GM12878 (cell line): ENCODE results near the gene SPINDOC. TPM values are rescaled to one million over a fixed set of nuclear protein-coding genes. Genes with fewer than 3 reads are reported as not detected.

ENCODE experiments used
- ATAC-seq: fragments of 200-7000 bp; cut with Tn5 transposase; 3 replicates; pipeline ENCODE4 v1.9.1; 2020; ENCODE audit warnings: mild to moderate bottlenecking, moderate library complexity
- BruUV-seq: library from RNA; stranded (reverse); fragments of 400-500 nt; replicated peaks from 2 replicates; lab custom pipeline; 2021; lab: Mats Ljungman, UMichigan
- CTCF ChIA-PET: fragments of 300-600 bp; sonication (Branson Sonifier 250); formaldehyde crosslinking; extraction: SDS; loops from one replicate; lab custom pipeline; 2021; ENCODE audit warnings: inconsistent platforms; lab: Yijun Ruan, JAX
- POLR2A ChIA-PET: fragments of 350-600 bp; formaldehyde crosslinking; extraction: SDS; loops from one replicate; lab custom pipeline; 2021; ENCODE audit warnings: inconsistent platforms; lab: Charles Lee
- RAD21 ChIA-PET: fragments of 300-600 bp; sonication (Branson Sonifier 250); formaldehyde crosslinking; loops from one replicate; lab custom pipeline; 2023; ENCODE audit warnings: antibody characterized with exemption; ENCODE audit not compliant: unreplicated experiment; lab: Charles Lee
- SMC1A ChIA-PET: fragments of 300-600 bp; sonication (Branson Sonifier 250); formaldehyde crosslinking; loops from one replicate; lab custom pipeline; 2023; ENCODE audit not compliant: unreplicated experiment, uncharacterized antibody; lab: Charles Lee
- DNase-seq: peaks from one replicate; pipeline ENCODE4 v3.0.0-alpha.2; 2011; ENCODE audit warnings: low read depth, low spot score
- FAIRE-seq: peaks from 3 replicates; lab custom pipeline; 2011; peaks lifted over from hg19 to GRCh38; lab: Jason Lieb, UNC
- H2AFZ ChIP-seq: 2 replicates; pipeline ENCODE4 v1.6.0; 2011; ENCODE audit warnings: low read depth, low read length, control low read depth; ENCODE audit not compliant: control insufficient read depth
- H3K27ac ChIP-seq: 2 replicates; pipeline ENCODE4 v1.5.1; 2011; ENCODE audit warnings: control low read depth; ENCODE audit not compliant: control insufficient read depth, insufficient read depth
- H3K27me3 ChIP-seq, 2 experiments: replicated peaks in 1 of 2; 2 replicates each; pipeline versions ENCODE4 v1.6.0 to v1.6.1; 2011; ENCODE audit warnings: low read length in 1 of 2; ENCODE audit not compliant: control insufficient read depth in 2 of 2, insufficient read depth in 2 of 2
- H3K36me3 ChIP-seq, 2 experiments: 2 replicates each; pipeline ENCODE4 v1.5.1; 2011; ENCODE audit warnings: low read length in 1 of 2; ENCODE audit not compliant: control insufficient read depth in 2 of 2, insufficient read depth in 2 of 2
- H3K4me1 ChIP-seq: 2 replicates; pipeline ENCODE4 v1.6.1; 2011; ENCODE audit warnings: mild to moderate bottlenecking, low read length, moderate library complexity, mixed read lengths; ENCODE audit not compliant: control insufficient read depth, insufficient read depth
- H3K4me2 ChIP-seq: 2 replicates; pipeline ENCODE4 v1.6.0; 2011; ENCODE audit warnings: control low read depth; ENCODE audit not compliant: control insufficient read depth, insufficient read depth
- H3K4me3 ChIP-seq: fragments of 200-600 bp; sonication (generic); 2 replicates; pipeline ENCODE4 v1.5.1; 2016
- H3K79me2 ChIP-seq: 2 replicates; pipeline ENCODE4 v1.6.0; 2011; ENCODE audit warnings: low read length; ENCODE audit not compliant: control insufficient read depth, insufficient read depth
- H3K9ac ChIP-seq: 2 replicates; pipeline ENCODE4 v1.8.0; 2011; ENCODE audit warnings: low read length, control low read depth, mixed read lengths; ENCODE audit not compliant: control insufficient read depth, insufficient read depth
- H3K9me3 ChIP-seq: replicated peaks from 3 replicates; pipeline ENCODE4 v1.5.1; 2011; ENCODE audit warnings: mild to moderate bottlenecking, low read length; ENCODE audit not compliant: control insufficient read depth, insufficient read depth
- H4K20me1 ChIP-seq: 2 replicates; pipeline ENCODE4 v1.6.0; 2011; ENCODE audit not compliant: control insufficient read depth, insufficient read depth
- MEF2B ChIP-seq: fragments of 450-650 bp; IDR thresholded peaks from 2 replicates; pipeline ENCODE4 v1.6.1; 2018; ENCODE audit warnings: mild to moderate bottlenecking, moderate library complexity; ENCODE audit not compliant: partially characterized antibody, poor library complexity, severe bottlenecking
- NFXL1 ChIP-seq: fragments of 450-650 bp; IDR thresholded peaks from 2 replicates; pipeline ENCODE4 v1.6.1; 2017; ENCODE audit warnings: antibody characterized with exemption, mild to moderate bottlenecking, borderline replicate concordance
- NR2C1 ChIP-seq: fragments of 450-650 bp; IDR thresholded peaks from 2 replicates; pipeline ENCODE4 v1.6.1; 2017; ENCODE audit warnings: antibody characterized with exemption, mild to moderate bottlenecking, moderate library complexity
- PAX5 ChIP-seq: IDR thresholded peaks from 2 replicates; pipeline ENCODE4 v1.6.1; 2011; ENCODE audit warnings: low read depth, low read length, borderline replicate concordance
- SMAD5 ChIP-seq: IDR thresholded peaks from 2 replicates; pipeline ENCODE4 v1.6.1; 2016; ENCODE audit warnings: antibody characterized with exemption, low read depth
- SPI1 ChIP-seq: IDR thresholded peaks from 2 replicates; pipeline ENCODE4 v1.6.1; 2011; ENCODE audit warnings: low read depth, mild to moderate bottlenecking, low read length, moderate library complexity, borderline replicate concordance; ENCODE audit not compliant: insufficient read depth
- TBL1XR1 ChIP-seq: IDR thresholded peaks from 2 replicates; pipeline ENCODE4 v1.6.1; 2012; ENCODE audit warnings: low read depth, low read length, improper control_type of control experiment
- whole genome bisulfite sequencing: methylation state at CpG from one replicate; pipeline ENCODE4 v1.1.6; 2016; ENCODE audit warnings: low lambda C conversion rate; ENCODE audit not compliant: insufficient replicate concordance, insufficient coverage; ENCODE audit errors: missing lambda C conversion rate; 5-methylcytosine and 5-hydroxymethylcytosine counted together
- in situ Hi-C: fragments of 300-500 bp; cut with MboI; formaldehyde crosslinking; loops from 9 replicates; pipeline ENCODE4 v1.14.3; 2018; ENCODE audit warnings: mixed read lengths
- intact Hi-C: fragments of 100-400 bp; cut with micrococcal nuclease; formaldehyde crosslinking; loops from one replicate; pipeline ENCODE4 v1.14.2; 2022; ENCODE audit not compliant: unreplicated experiment
- polyA plus RNA-seq, 11 experiments: library from polyadenylated mRNA; depleted of rRNA in 4 of 11; unstranded in 6 of 11; stranded (reverse) in 5 of 11; fragments of >200 nt; fragmentation: Nextera tagmentation in 4 of 11; fragmentation: Illumina TruSeq in 1 of 11; extraction: Ambion mirVana in 4 of 11; extraction: Trizol in 1 of 11; gene quantifications; 1 replicate in 1 of 11; 2 replicates in 10 of 11; pipeline versions ENCODE4 v1.2.1 to v1.2.3, GENCODE V29; 2011 to 2016; ENCODE audit warnings: inconsistent platforms in 2 of 11, missing spikeins in 2 of 11, low read depth in 1 of 11
- total RNA-seq, 4 experiments: library from RNA; depleted of rRNA in 3 of 4; stranded (reverse); fragments of >200 nt in 3 of 4; fragmentation: Illumina TruSeq in 1 of 4; extraction: Trizol in 1 of 4; gene quantifications; 2 replicates each; pipeline versions ENCODE4 v1.2.1 to v1.2.3, GENCODE V29; 2013 to 2021
- TF ChIP-seq, protein P1 (sequence below): fragments of 450-650 bp; IDR thresholded peaks from 2 replicates; pipeline ENCODE4 v1.6.1; 2018; ENCODE audit warnings: mild to moderate bottlenecking, low read depth, moderate library complexity; ENCODE audit not compliant: partially characterized antibody
- TF ChIP-seq, protein P2 (sequence below): IDR thresholded peaks from 2 replicates; pipeline ENCODE4 v1.6.1; 2011; ENCODE audit warnings: low read depth, low read length, improper control_type of control experiment, borderline replicate concordance

The SPINDOC gene
- total and polyA plus RNA-seq, 10 of the 15 experiments (the other 5 are each of a cell fraction or from before 2014, with no cell fraction given), result 0.88 to 38.2 (median 16.9) TPM

DNA sequence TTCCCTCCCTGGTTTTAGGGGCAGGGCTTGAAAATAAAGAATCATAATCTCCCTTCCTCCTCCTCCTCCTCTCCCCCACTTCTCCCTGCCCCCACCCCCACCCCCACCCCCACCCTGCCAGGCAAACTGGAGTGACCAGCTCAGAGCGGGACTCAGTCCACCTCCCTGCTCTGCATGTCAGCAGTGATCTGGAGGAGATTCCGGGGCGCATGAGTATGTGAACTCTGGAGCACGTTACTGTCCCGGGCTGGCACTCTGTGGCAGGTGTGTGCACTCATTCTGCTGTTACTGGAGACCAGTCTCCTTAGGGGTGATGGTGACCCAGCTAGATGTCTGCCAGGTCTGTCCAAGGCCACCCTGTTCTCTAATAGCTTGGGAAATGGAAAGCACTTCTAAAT is 59.5 kb downstream of the SPINDOC start:
- no TSS peak for BruUV-seq
- Histone ChIP-seq H3K27me3 (no peaks in the 10 kb centered on the region), H3K36me3 (peaks cover 8 to 13% of the 10 kb centered on the region in 2 experiments), H3K9ac (no peak overlapping the region), H3K27ac (no peak overlapping the region), H3K4me2 (no peak overlapping the region), H3K9me3 (no peaks in the 10 kb centered on the region), H2AFZ (no peak overlapping the region), H3K4me3 (no peak overlapping the region), H3K79me2 (peaks cover 61% of the 10 kb centered on the region), H3K4me1 (peaks cover 32% of the 10 kb centered on the region), H4K20me1 (peaks cover 4% of the 10 kb centered on the region; the same call in 1 of the 2 replicates)
- no peak for ATAC-seq
- intact Hi-C loops, result loop anchor here (1.0 kb wide), 1 partner anchor 32 kb away; no protein-coding TSS in a partner anchor
- SMC1A ChIA-PET, result interaction anchor here (0.7 to 2.6 kb wide), 9 partner anchors 11 to 73 kb away, joined by 3 to 49 read pairs (median 5); partner anchors contain the start of gene MARK2
- RAD21 ChIA-PET, result interaction anchor here (0.9 to 3.5 kb wide), 5 partner anchors 29 to 73 kb away, joined by 3 to 52 read pairs (median 8); partner anchors contain the start of genes MARK2 and RCOR2
- TF ChIP-seq, protein P1, sequence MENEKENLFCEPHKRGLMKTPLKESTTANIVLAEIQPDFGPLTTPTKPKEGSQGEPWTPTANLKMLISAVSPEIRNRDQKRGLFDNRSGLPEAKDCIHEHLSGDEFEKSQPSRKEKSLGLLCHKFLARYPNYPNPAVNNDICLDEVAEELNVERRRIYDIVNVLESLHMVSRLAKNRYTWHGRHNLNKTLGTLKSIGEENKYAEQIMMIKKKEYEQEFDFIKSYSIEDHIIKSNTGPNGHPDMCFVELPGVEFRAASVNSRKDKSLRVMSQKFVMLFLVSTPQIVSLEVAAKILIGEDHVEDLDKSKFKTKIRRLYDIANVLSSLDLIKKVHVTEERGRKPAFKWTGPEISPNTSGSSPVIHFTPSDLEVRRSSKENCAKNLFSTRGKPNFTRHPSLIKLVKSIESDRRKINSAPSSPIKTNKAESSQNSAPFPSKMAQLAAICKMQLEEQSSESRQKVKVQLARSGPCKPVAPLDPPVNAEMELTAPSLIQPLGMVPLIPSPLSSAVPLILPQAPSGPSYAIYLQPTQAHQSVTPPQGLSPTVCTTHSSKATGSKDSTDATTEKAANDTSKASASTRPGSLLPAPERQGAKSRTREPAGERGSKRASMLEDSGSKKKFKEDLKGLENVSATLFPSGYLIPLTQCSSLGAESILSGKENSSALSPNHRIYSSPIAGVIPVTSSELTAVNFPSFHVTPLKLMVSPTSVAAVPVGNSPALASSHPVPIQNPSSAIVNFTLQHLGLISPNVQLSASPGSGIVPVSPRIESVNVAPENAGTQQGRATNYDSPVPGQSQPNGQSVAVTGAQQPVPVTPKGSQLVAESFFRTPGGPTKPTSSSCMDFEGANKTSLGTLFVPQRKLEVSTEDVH, result no peak
- TF ChIP-seq NFXL1 (no peak), SPI1 (no peak), TBL1XR1 (no peak), NR2C1 (no peak), PAX5 (no peak), SMAD5 (no peak), MEF2B (no peak)
- TF ChIP-seq, protein P2, sequence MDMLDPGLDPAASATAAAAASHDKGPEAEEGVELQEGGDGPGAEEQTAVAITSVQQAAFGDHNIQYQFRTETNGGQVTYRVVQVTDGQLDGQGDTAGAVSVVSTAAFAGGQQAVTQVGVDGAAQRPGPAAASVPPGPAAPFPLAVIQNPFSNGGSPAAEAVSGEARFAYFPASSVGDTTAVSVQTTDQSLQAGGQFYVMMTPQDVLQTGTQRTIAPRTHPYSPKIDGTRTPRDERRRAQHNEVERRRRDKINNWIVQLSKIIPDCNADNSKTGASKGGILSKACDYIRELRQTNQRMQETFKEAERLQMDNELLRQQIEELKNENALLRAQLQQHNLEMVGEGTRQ, result no peak
- FAIRE-seq, result no peak
- in situ Hi-C loops, result no loop called here
- POLR2A ChIA-PET, result interaction anchor here (1.4 kb wide), 1 partner anchor 35 kb away, joined by 4 read pairs; no protein-coding TSS in a partner anchor
- CTCF ChIA-PET, result interaction anchor here (1.0 to 2.8 kb wide), 11 partner anchors 10 to 279 kb away, joined by 3 to 60 read pairs (median 5); partner anchors contain the start of genes MARK2 and ZFTA
- 98% methylated on average over 4 of the region's 5 CpGs for WGBS
- no peak for DNase-seq
